Superior temporal gyrus (tissue), 1 donor: ENCODE data around the gene CEL.

Experiments used
- DNase-seq: peaks from one replicate; pipeline ENCODE4 v3.0.0-alpha.2; 2016; ENCODE audit errors: extremely low spot score

CEL gene

DNA sequence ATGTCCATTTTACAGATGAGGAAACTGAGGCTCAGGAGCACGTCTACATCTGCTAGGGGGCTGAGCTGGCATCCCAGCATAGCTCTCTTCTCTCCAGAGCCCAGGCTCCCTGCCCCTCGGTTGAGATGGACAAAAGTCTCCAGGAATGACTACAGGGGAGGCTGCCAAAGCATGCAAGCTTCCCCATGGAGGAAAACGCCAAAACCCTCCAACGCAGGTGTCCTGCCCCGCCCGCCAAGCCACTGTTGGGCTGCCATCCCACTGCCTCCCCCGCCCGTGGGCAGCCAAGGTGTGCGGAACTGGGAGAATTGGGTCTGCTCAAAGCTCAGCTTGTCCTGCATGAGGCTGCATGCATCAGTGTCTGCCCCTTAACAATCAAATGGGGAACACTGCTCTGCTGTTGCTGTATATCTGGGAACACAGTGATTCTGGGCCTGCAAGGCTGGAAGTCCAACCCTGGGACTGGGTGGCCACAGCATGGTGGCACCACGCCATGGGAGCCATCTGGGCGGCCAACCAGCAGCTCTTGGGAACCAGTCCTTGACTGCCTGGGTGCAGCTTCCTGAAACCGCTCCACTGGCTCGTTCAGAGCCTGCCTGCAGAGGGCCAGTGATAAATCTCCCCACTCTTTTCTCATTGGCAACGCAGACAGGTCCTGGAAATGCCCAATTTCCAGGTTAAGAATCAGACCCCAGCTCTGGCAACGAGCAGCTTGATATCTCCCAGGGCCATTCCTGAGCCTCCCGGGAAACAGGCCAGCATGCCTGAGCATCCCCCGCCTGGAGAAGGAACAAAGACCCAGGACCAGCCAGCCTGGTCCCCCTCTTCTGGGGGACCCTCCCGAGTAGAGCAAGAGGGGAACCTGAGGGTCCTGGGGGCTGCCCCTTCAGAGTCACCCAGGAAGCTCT, 55.7 kb downstream of the CEL start:
- peak; percentile 90 for DNase-seq

DNA sequence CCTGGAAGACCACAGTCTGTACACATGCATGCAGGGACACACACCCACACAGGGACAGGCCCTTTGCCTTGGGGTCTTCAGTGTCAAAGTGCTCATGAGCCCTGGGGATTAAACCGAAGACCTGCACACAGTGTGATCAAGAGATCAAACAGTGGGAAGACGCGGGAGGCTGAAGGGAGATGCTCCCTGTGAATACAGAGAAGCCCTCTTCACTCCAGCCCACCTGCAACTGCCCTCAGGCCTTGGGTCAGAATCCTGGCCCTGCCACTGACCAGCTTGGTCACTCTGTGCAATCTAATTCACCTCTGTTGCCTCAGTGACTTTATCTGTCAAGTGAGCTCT, 56.4 kb downstream of the CEL start:
- no peak for DNase-seq

DNA sequence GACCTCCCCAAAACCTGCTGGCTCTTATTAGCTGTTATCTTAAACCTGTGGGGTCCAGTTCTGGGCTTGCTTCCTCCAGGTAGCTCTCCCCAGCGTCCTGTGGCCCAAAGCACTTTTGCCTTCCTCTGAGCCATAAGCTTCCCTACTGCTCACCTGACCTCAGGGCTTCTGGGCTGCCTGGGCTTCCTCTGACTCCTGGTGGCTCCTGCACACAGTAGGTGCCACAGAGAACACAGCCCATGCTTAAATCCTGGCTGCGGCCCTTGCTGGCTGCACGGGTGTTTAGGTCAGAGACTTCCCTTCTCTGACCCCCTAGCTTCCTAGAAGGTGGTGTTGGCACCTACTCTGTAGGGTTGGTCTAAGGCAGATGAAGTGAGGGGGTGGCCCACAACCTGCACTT, 56.8 kb downstream of the CEL start:
- DNase-seq = no peak

DNA sequence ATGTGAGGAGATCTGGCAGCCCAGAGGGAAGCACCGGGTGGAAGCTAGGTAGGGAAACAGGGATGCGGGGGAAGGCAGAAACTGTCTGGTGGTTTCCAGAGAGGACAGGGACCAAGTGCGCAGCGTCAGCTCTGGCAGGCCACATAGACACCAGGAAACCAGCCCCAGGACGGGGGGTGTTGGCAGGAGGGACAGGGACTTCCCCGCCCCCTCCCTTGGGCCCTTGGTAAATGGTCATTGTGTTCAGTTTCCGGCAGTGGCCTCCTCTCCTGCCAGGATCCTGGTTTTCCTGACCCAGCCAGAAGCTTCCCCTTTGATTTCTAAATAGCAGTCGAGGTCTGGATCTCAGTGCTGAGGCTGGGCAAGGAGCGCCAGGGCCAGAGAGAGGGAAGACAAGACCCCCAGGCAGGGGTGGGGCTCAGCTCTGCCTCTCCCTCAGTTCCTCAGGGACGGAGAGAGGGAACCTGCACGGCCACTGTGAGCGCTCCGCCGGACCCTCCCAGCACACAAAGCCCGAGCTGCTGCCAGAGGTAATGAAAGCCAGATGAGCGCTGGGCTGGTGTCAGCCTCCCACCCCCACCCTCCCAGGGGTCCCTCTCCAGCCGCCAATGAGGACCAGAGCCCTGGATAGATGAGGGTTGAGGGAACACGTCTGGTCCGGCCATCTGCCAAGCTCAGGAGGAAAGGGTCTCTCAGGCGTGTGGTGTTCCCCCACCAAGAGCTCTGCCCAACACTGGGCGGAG, 57.5 kb downstream of the CEL start:
- peak; percentile 85 for DNase-seq

DNA sequence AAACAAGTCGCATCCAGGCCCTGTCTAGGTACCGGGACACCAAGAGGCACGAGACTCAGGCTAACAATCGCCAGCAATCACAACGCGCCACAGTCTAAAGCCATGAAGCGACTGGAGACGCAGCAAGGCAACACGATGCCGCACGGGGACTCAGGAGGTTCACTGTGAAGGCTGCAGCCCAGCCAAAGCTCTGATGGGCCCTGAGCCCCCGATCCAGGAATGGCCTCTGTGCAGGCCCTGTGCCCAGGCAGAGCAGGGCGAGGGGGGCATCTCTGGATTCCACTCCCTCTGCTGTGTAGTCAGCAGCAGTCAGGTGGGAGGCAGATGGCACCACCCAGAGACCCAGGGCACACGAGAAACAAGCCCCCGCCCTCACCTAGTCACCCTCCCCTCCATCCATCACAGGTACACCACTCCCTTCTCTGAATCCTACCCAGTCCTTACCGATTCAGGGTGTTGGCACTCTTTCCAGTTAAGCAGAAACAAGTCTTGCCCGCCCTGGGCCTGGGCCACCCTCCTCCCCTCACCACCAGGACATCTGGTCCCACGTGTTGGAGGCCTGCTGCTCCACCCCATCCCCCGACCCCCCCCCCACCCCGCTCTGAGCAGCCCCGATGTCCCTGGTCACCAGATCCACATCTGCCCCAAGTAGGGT, 58.2 kb downstream of the CEL start:
- peak; percentile 61 for DNase-seq

DNA sequence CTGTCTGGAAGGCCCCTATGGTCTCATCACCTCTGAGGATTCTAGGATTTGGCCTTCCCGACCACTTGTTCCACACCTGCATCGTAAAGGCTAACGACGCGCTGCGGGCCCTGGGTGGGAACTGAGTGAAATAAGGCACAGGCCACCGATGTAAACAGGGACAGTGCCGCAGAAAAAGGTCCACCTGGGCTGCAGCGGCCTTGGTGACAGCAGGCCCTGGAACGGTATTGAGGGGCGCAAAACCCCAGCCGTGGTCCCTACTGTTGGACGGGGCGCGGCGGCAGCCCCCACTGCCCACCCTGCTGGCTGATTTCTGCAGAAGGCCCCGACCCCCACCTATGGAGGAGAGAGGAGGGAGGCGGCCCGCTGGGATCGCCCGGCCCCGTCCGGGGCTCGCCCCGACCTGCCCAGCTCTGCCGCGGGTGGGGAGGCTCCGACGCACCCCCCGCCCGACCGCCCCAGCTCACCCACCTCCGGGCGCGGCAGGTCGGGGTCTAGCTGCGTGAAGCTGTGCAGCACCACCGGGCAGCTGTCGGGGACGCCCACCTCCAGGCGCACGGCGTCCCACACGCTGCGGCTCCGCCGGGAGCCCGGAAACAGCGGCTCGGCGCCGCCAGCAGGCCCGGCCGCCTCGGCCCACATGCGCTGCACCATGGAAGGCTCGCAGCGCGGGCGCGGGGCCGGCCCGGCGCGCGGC, 58.9 kb downstream of the CEL start:
- peak; percentile 34 for DNase-seq
